ENCODE data around the gene CDC14B. TPM values are rescaled to one million over a fixed set of nuclear protein-coding genes. Genes with fewer than 3 reads are reported as not detected.

Gene CDC14B
- polyA plus RNA-seq, 1 donor from 2014 or later = 7.0 TPM

GRCh38 chr9:96612966-96613589 is 6.6 kb downstream of the CDC14B start:
- no peak overlapping the region for H2AFZ ChIP-seq (ENCODE audit: low read depth, low read length)
- H3K79me2 ChIP-seq (replicated peaks; ENCODE audit: insufficient read depth, low read length) = peaks cover 14% of the 10 kb centered on the region
- H4K20me1 ChIP-seq (ENCODE audit: insufficient read depth) = no peaks in the 10 kb centered on the region
- no peak overlapping the region for H3K4me2 ChIP-seq (ENCODE audit: low read length)
- no peak overlapping the region for H3K27ac ChIP-seq (ENCODE audit: low read length)
- no peak overlapping the region for H3K4me3 ChIP-seq (ENCODE audit: low read length)
- H3K9me2 ChIP-seq (ENCODE audit: insufficient read depth, low read length) = no peaks in the 10 kb centered on the region
- no peaks in the 10 kb centered on the region for H3F3A ChIP-seq (ENCODE audit: insufficient read depth, low read length, poor library complexity, severe bottlenecking)
- H3K9me3 ChIP-seq (ENCODE audit: low read length) = no peaks in the 10 kb centered on the region
- no peak for TF ChIP-seq EP300 (conservative IDR thresholded peaks at IDR 0.05; ENCODE audit: poor library complexity, severe bottlenecking)
- TF ChIP-seq REST (IDR thresholded peaks at IDR 0.05; ENCODE audit: borderline replicate concordance) = no peak
- no peak for TF ChIP-seq RAD21 (conservative IDR thresholded peaks at IDR 0.05)
- no peak for TF ChIP-seq EZH2 (IDR thresholded peaks at IDR 0.05; ENCODE audit: borderline replicate concordance, insufficient read depth, low read length, poor library complexity, severe bottlenecking)
- TF ChIP-seq POLR2AphosphoS5 (IDR thresholded peaks at IDR 0.05) = no peak
- TF ChIP-seq SMC3 (conservative IDR thresholded peaks at IDR 0.05; ENCODE audit: poor library complexity) = no peak
- TF ChIP-seq CTCF (IDR thresholded peaks at IDR 0.05; ENCODE audit: poor library complexity, severe bottlenecking) = no peak
- no peak for TF ChIP-seq TAF1 (IDR thresholded peaks at IDR 0.05; ENCODE audit: low read depth)
- TF ChIP-seq MXI1 (conservative IDR thresholded peaks at IDR 0.05; ENCODE audit: poor library complexity, severe bottlenecking) = no peak
- H3K27me3 ChIP-seq (ENCODE audit: insufficient read depth, low read depth, low read length) = no peaks in the 10 kb centered on the region
- no peak overlapping the region for H3K9ac ChIP-seq (ENCODE audit: low read length)
- H3K36me3 ChIP-seq (ENCODE audit: insufficient read depth, low read length) = no peaks in the 10 kb centered on the region

DNA sequence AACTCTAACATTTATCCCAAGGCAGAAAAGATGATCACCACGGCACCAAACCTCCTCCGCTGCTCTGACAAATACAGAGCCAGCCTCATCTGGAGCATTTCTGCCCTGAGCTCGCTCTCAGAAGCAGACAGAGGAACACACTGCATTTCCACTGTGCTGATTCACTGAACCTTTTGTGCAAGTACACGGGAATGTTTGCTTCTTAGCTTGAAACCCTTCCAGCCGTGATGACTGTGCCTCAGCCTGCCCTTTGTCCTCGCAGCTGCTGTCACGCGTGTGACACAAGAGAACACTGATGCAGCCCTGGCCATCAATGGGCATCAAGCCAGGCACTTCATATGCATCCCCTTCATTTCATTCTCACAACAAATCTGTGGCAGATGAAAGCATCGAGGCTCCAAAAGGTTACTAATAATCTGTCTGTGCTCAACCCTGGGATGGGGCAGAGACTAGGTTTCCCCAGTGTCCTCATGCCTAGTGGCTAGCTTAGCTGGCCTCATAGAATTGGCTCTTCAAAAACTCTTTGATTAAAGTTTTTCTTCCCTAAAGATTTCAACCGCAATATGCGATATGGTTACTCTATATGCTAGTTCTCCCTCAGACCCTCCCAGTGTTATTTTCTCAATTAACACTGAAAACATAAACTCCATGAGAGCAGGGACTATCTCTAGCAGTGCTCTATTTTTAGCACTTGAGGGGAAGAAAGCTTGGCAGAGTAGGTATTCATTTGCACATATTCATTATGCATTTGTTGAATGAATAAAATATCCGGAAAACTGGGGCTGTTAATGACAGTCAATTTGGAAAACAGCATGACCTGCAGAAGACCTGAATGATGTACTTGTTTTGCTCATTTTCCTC is 7.3 kb downstream of the CDC14B start:
- Histone ChIP-seq H4K20me1 (ENCODE audit: insufficient read depth) (no peaks in the 10 kb centered on the region), H3K9me2 (ENCODE audit: insufficient read depth, low read length) (no peaks in the 10 kb centered on the region), H3K36me3 (ENCODE audit: insufficient read depth, low read length) (no peaks in the 10 kb centered on the region), H3K4me3 (ENCODE audit: low read length) (peak overlapping the region; percentile 52), H3K79me2 (replicated peaks; ENCODE audit: insufficient read depth, low read length) (peaks cover 12% of the 10 kb centered on the region), H3K9ac (ENCODE audit: low read length) (peak overlapping the region; percentile 48), H2AFZ (ENCODE audit: low read depth, low read length) (peak overlapping the region; percentile 45), H3K9me3 (ENCODE audit: low read length) (no peaks in the 10 kb centered on the region), H3K27ac (ENCODE audit: low read length) (peak overlapping the region; percentile 50), H3K4me2 (ENCODE audit: low read length) (peak overlapping the region; percentile 66), H3F3A (ENCODE audit: insufficient read depth, low read length, poor library complexity, severe bottlenecking) (no peaks in the 10 kb centered on the region), H3K27me3 (ENCODE audit: insufficient read depth, low read depth, low read length) (no peaks in the 10 kb centered on the region)
- TF ChIP-seq CTCF (IDR thresholded peaks at IDR 0.05; ENCODE audit: poor library complexity, severe bottlenecking) = no peak
- TF ChIP-seq REST (IDR thresholded peaks at IDR 0.05; ENCODE audit: borderline replicate concordance) = peak; percentile 63
- TF ChIP-seq EP300 (conservative IDR thresholded peaks at IDR 0.05; ENCODE audit: poor library complexity, severe bottlenecking) = no peak
- no peak for TF ChIP-seq RAD21 (conservative IDR thresholded peaks at IDR 0.05)
- TF ChIP-seq POLR2AphosphoS5 (IDR thresholded peaks at IDR 0.05) = peak; percentile 66
- no peak for TF ChIP-seq MXI1 (conservative IDR thresholded peaks at IDR 0.05; ENCODE audit: poor library complexity, severe bottlenecking)
- TF ChIP-seq TAF1 (IDR thresholded peaks at IDR 0.05; ENCODE audit: low read depth) = peak; percentile 29
- TF ChIP-seq SMC3 (conservative IDR thresholded peaks at IDR 0.05; ENCODE audit: poor library complexity) = no peak
- no peak for TF ChIP-seq EZH2 (IDR thresholded peaks at IDR 0.05; ENCODE audit: borderline replicate concordance, insufficient read depth, low read length, poor library complexity, severe bottlenecking)

All from neural cell (in vitro differentiated cells).